Measurements from ENCODE around the gene PASK.

The PASK gene

GRCh38 chr2:241084856-241085444 is 64.3 kb downstream of the PASK start:
- no peak overlapping the region for H3K4me3 ChIP-seq (ENCODE audit: low read depth, low read length)
- no peak for DNase-seq (ENCODE audit: low read depth)
- no peak for TF ChIP-seq CTCF (IDR thresholded peaks at IDR 0.05; ENCODE audit: control insufficient read depth, extremely low read depth, insufficient read depth)

GRCh38 chr2:241083091-241083415 is 66.2 kb downstream of the PASK start:
- no peak for TF ChIP-seq CTCF (IDR thresholded peaks at IDR 0.05; ENCODE audit: control insufficient read depth, extremely low read depth, insufficient read depth)
- no peak for DNase-seq (ENCODE audit: low read depth)
- no peak overlapping the region for H3K4me3 ChIP-seq (ENCODE audit: low read depth, low read length)

- DNase-seq (ENCODE audit: low read depth): no peak
- no peak for TF ChIP-seq CTCF (IDR thresholded peaks at IDR 0.05; ENCODE audit: control insufficient read depth, extremely low read depth, insufficient read depth)
- H3K4me3 ChIP-seq (ENCODE audit: low read depth, low read length): no peak overlapping the region
Observed at GRCh38 chr2:241082341-241083090, 66.8 kb downstream of the PASK start.

- no peak overlapping the region for H3K4me3 ChIP-seq (ENCODE audit: low read depth, low read length)
- TF ChIP-seq CTCF (IDR thresholded peaks at IDR 0.05; ENCODE audit: control insufficient read depth, extremely low read depth, insufficient read depth): no peak
- no peak for DNase-seq (ENCODE audit: low read depth)
Observed at GRCh38 chr2:241081643-241082340, 67.5 kb downstream of the PASK start.

- H3K4me3 ChIP-seq (ENCODE audit: low read depth, low read length): no peak overlapping the region
- no peak for TF ChIP-seq CTCF (IDR thresholded peaks at IDR 0.05; ENCODE audit: control insufficient read depth, extremely low read depth, insufficient read depth)
- DNase-seq (ENCODE audit: low read depth): no peak
Observed at GRCh38 chr2:241081190-241081642, 68.1 kb downstream of the PASK start.

GRCh38 chr2:241080405-241081189 is 68.7 kb downstream of the PASK start:
- no peak for TF ChIP-seq CTCF (IDR thresholded peaks at IDR 0.05; ENCODE audit: control insufficient read depth, extremely low read depth, insufficient read depth)
- DNase-seq (ENCODE audit: low read depth): no peak
- no peak overlapping the region for H3K4me3 ChIP-seq (ENCODE audit: low read depth, low read length)
